HG02970 (cell line): ENCODE measurements around the gene GOT2.
"Not testable (repeated sequence)": the region's sequence is repeated elsewhere in the genome, so short reads cannot be mapped to it uniquely, and the experiment has no call there.

Source experiments
- ATAC-seq: cut with Tn5 transposase; IDR thresholded peaks from one replicate; pipeline ENCODE4 v1.9.1; 2021; ENCODE audit warnings: mild to moderate bottlenecking, moderate library complexity, moderate number of reproducible peaks; ENCODE audit not compliant: unreplicated experiment, low FRiP score

The GOT2 gene

GRCh38 chr16:58733671-58734458 lies at the start of gene GOT2:
Gene GOT2 (minus strand): TSS chr16:58734316. CDS start chr16:58734228, 88 bp downstream.
- ATAC-seq: peak; percentile 95

- ATAC-seq: not testable (repeated sequence)
Observed at GRCh38 chr16:58779291-58779690, 45.2 kb upstream of the GOT2 start.

- no peak for ATAC-seq
Observed at GRCh38 chr16:58773870-58774269, 39.8 kb upstream of the GOT2 start.

- ATAC-seq: no peak
Observed at GRCh38 chr16:58768145-58768544, 34.0 kb upstream of the GOT2 start.

GRCh38 chr16:58767581-58767980 lies 33.5 kb upstream of the GOT2 start:
- no peak for ATAC-seq

- ATAC-seq: no peak
Observed at GRCh38 chr16:58756650-58757332, 22.7 kb upstream of the GOT2 start.

- ATAC-seq: peak; percentile 82
Observed at GRCh38 chr16:58755989-58756649, 22.0 kb upstream of the GOT2 start.

GRCh38 chr16:58753711-58754134 lies 19.6 kb upstream of the GOT2 start:
- ATAC-seq: no peak

GRCh38 chr16:58744497-58744896 lies 10.4 kb upstream of the GOT2 start:
- no peak for ATAC-seq

- no peak for ATAC-seq
Observed at GRCh38 chr16:58741976-58742375, 7.9 kb upstream of the GOT2 start.

GRCh38 chr16:58741166-58741565 lies 7.0 kb upstream of the GOT2 start:
- ATAC-seq: no peak

- ATAC-seq: no peak
Observed at GRCh38 chr16:58738672-58739296, 4.7 kb upstream of the GOT2 start.

GRCh38 chr16:58736341-58736740 lies 2.2 kb upstream of the GOT2 start:
- ATAC-seq: not testable (repeated sequence)

- peak; percentile 2 for ATAC-seq
Observed at GRCh38 chr16:58734459-58734787, 307 bp upstream of the GOT2 start.

- no peak for ATAC-seq
Observed at GRCh38 chr16:58733248-58733670, 857 bp downstream of the GOT2 start.

GRCh38 chr16:58732545-58733247 lies 1.4 kb downstream of the GOT2 start:
- ATAC-seq: peak; percentile 49

GRCh38 chr16:58730724-58731370 lies 3.3 kb downstream of the GOT2 start:
- no peak for ATAC-seq

GRCh38 chr16:58727796-58728568 lies 6.1 kb downstream of the GOT2 start:
- ATAC-seq: no peak
